ENCODE results near the gene SNX33. TPM values are rescaled to one million over a fixed set of nuclear protein-coding genes. Genes with fewer than 3 reads are reported as not detected.

SNX33 gene, protein sequence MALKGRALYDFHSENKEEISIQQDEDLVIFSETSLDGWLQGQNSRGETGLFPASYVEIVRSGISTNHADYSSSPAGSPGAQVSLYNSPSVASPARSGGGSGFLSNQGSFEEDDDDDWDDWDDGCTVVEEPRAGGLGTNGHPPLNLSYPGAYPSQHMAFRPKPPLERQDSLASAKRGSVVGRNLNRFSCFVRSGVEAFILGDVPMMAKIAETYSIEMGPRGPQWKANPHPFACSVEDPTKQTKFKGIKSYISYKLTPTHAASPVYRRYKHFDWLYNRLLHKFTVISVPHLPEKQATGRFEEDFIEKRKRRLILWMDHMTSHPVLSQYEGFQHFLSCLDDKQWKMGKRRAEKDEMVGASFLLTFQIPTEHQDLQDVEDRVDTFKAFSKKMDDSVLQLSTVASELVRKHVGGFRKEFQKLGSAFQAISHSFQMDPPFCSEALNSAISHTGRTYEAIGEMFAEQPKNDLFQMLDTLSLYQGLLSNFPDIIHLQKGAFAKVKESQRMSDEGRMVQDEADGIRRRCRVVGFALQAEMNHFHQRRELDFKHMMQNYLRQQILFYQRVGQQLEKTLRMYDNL
- 6.6 and 15.7 TPM in 2 replicates for total RNA-seq

DNA sequence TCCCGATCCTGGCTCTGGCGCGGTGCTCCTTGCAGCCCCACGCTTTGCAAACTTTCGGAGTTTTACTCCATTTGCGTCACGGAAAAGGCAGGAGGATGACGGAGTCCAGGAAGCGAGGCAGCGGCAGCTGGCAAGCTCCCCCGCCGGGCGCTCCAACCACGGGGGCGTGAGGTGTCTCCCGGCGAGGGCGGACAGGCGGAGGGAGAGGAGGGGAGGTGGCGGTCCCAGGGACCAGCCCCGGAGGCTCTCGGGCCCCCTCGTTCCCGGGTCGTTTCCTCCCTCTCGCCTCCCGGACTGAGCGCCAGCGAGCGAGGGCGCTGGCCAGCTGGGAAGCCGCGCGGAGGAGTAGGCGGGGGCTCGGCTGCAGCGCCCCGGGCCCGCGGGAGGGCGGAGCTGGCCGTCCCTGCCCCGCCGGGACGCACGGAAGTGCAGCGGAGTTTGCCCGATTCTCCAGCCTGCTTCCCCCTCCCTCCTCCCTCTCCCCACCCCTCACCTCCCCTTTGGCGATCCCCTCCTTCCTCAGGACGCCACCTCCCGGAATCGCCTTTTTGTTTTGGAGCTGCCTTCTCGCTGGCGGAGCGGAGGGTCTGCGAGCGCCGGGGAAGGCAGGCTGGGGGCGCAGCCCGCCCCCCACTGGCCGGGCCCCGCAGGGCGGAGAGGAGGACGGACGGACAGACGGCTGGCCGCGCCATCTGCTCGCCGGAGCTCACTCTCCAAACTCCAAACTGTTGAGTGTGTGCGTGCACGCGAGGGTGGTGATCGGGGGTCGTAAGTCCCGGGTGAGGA is at the start of gene SNX33:
Gene SNX33, plus strand, starts transcription at position 543 of the 786 bp plus-strand sequence. CDS start 1,191 bp downstream, outside the sequence.

DNA sequence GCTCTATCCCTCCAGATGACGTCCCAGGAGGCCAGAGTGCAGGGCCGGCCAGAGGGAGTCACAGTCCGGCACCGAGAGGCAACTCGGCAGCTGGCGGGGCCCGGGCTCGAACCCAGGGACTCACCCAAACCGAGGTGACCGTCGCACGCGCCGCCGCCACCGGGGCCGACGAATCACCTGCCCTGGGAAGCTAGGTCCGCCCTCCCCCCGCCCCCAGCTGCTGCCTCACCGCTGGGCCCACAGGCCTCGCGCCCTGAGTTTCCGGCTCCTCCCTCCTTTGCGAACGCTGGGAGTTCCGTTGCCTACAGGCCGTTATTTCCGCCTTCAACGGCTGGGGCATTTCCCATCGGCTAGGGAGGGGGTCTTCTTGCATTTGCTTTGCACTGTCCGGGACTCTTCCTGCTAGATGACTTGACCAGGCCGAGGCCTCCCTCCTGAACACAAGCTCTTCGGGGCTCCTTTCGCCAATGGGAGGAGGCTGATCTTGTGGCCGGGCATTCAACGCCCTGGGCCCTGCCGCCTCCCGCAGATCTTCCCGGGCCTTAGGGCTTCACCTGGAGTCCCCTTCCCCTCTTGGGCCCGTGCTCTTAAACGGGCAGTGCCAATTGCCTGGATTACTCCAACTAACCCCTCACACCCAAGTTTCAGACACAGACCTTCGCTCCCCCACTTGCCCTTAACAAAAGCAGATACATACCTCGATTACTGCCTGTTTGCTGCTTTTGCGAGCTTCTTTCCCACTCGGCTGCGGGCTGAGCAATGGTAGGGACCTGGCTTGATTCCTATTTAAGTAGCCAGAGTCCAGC is 22.0 kb upstream of the SNX33 start, which contains the start of gene SNUPN:
Gene SNUPN, minus strand, starts transcription at position 184 of the 806 bp plus-strand sequence. CDS start 4,674 bp downstream, outside the sequence.

DNA sequence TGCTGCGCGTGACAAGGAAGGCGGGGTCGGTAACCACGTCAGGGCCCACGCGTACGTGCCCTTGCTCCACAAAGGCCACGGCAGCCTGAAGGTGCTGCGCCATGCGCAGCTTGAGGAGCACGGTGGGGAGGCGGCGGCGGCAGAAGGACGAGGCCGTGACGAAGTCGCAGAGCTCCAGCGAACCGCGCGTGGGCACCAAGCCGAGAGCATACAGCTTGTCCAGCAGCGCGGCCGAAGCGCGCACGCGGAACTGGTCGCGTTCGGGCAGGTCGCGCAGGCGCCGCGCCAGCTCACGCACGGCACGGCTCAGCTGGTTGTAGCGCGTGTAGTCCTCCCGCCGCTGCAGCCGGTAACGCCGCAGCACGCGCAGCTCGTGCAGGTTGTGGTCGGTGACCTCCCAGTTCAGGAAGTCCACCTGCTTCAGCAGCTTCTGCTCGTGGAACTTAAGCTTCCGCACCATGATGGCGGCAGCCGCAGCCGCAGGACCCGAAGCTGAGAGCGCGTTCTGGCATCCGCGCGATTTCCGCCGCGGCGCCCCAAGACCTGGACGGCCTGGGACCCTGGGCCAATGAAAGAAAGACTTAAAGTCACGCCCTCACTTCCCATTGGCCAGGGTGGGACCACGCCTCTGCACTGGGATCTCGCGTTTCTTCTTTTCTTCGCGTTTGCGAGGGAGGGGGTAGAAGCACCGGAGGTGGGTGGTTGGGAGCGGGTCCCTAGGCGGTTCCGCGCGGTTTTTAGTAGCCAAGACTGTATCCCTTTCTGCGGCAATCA is 7.8 kb upstream of the SNX33 start, which contains the start of gene IMP3:
Gene IMP3, minus strand, starts transcription at position 516 of the 774 bp plus-strand sequence. Its CDS starts 56 bp downstream, at position 460.

Other genes with a start within 250 kb of the SNX33 start
- gene SIN3A, start 196.2 kb upstream of the SNX33 start, total RNA-seq: 17.6 and 47.9 TPM in 2 replicates
- 14.4 and 21.2 TPM in 2 replicates for gene PTPN9, start 68.6 kb upstream of the SNX33 start, total RNA-seq
- gene SNUPN, start 22.2 kb upstream of the SNX33 start, total RNA-seq: 13.3 and 21.1 TPM in 2 replicates
- 56.8 and 66.0 TPM in 2 replicates for gene IMP3, start 7.7 kb upstream of the SNX33 start, total RNA-seq
- 1.1 and 4.7 TPM in 2 replicates for gene CSPG4, start 64.9 kb downstream of the SNX33 start, total RNA-seq
- 30.3 and 58.5 TPM in 2 replicates for gene UBE2Q2, start 195.5 kb downstream of the SNX33 start, total RNA-seq